Neural progenitor cell (in vitro differentiated cells): ENCODE data around the gene SPSB4.

Experiments
- CTCF ChIP-seq: fragments of 200-600 bp; sonication (generic); IDR thresholded peaks from 2 replicates; pipeline ENCODE4 v1.5.1; 2017; ENCODE audit warnings: antibody characterized with exemption, mild to moderate bottlenecking
- EZH2 ChIP-seq: fragments of 200-600 bp; sonication (generic); IDR thresholded peaks from 2 replicates; pipeline ENCODE4 v1.6.1; 2017; ENCODE audit warnings: antibody characterized with exemption, mild to moderate bottlenecking, moderate library complexity
- EZH2phosphoT487 ChIP-seq: fragments of 200-600 bp; sonication (generic); IDR thresholded peaks from 2 replicates; pipeline ENCODE4 v1.6.1; 2017; ENCODE audit warnings: antibody characterized with exemption

DNA sequence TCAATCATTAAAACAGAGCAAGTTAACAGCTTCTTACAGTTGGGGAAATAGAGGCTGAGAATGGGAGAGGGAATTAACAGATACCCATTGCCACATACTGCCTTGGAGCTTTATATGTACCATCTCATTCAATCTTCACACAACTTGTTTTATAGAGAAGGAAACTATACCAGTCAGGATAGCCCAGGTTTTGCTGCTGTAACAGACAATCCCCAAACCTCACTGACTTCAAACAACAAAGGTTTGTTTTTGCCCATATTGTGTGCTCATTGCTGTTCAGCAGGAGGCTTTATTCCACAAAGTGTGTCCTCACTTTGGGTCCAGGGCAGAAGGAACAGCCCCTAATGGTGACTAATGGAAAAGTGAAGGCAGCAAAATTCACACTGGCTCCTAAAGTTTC, 59.2 kb downstream of the SPSB4 start:
- no peak for TF ChIP-seq CTCF
- no peak for TF ChIP-seq EZH2
- no peak for TF ChIP-seq EZH2phosphoT487
